K562 (cell line): ENCODE measurements around the gene SFXN3. TPM values are rescaled to one million over a fixed set of nuclear protein-coding genes. Genes with fewer than 3 reads are reported as not detected.

Experiments used
- ATAC-seq: fragments of 200-7000 bp; cut with Tn5 transposase; 3 replicates; pipeline ENCODE4 v1.9.1; 2020; ENCODE audit warnings: moderate library complexity
- BruUV-seq: library from RNA; stranded (reverse); fragments of 400-500 nt; replicated peaks from 2 replicates; lab custom pipeline; 2021; lab: Mats Ljungman, UMichigan
- CTCF ChIA-PET: fragments of 300-600 bp; formaldehyde crosslinking; extraction: SDS; loops from one replicate; lab custom pipeline; 2021; ENCODE audit warnings: low intra/inter-chr PET ratio; lab: Yijun Ruan, JAX
- POLR2A ChIA-PET: fragments of 300-600, 350-650 bp; sonication (Branson Sonifier 250); formaldehyde crosslinking; extraction: SDS; loops from one replicate; lab custom pipeline; 2021; ENCODE audit warnings: antibody characterized with exemption, inconsistent platforms; lab: Yijun Ruan, JAX
- DNase-seq, 4 experiments: peaks; one replicate each; pipeline versions ENCODE4 v3.0.0 to v3.0.0-alpha.2; 2011 to 2018; ENCODE audit warnings: low spot score in 3 of 4, mixed read lengths in 3 of 4; ENCODE audit errors: extremely low read depth in 1 of 4
- FAIRE-seq: peaks from 2 replicates; lab custom pipeline; 2011; peaks lifted over from hg19 to GRCh38; lab: Jason Lieb, UNC
- H2AFZ ChIP-seq: 2 replicates; pipeline ENCODE4 v1.6.0; 2011; ENCODE audit warnings: low read depth, low read length, control low read depth, inconsistent platforms
- H3K27ac ChIP-seq: fragments of 200-600 bp; 3 replicates; pipeline ENCODE4 v1.8.0; 2011; ENCODE audit warnings: low read depth, mild to moderate bottlenecking, control low read depth, inconsistent platforms, low read length, moderate library complexity, mixed read lengths; ENCODE audit errors: extremely low read depth
- H3K27me3 ChIP-seq, 2 experiments: fragments of 300-600 bp in 1 of 2; 2 replicates in 1 of 2; 3 replicates in 1 of 2; pipeline versions ENCODE4 v1.6.0 to v1.8.0; 2011; ENCODE audit warnings: inconsistent platforms in 2 of 2, low read length in 2 of 2, mild to moderate bottlenecking in 1 of 2, mixed read lengths in 1 of 2, moderate library complexity in 1 of 2; ENCODE audit not compliant: control insufficient read depth in 2 of 2, insufficient read depth in 2 of 2
- H3K36me3 ChIP-seq: fragments of 300-600 bp; 3 replicates; pipeline ENCODE4 v1.8.0; 2011; ENCODE audit warnings: mild to moderate bottlenecking, low read length, inconsistent platforms; ENCODE audit not compliant: control insufficient read depth, insufficient read depth
- H3K4me1 ChIP-seq, 2 experiments: fragments of 200-600 bp in 1 of 2; replicated peaks in 1 of 2; 2 replicates in 1 of 2; 3 replicates in 1 of 2; pipeline versions ENCODE4 v1.5.1 to v1.8.0; 2011; ENCODE audit warnings: inconsistent platforms in 2 of 2, low read length in 2 of 2, mild to moderate bottlenecking in 1 of 2, mixed read lengths in 1 of 2, moderate library complexity in 1 of 2; ENCODE audit not compliant: control insufficient read depth in 2 of 2, insufficient read depth in 2 of 2
- H3K4me2 ChIP-seq: 2 replicates; pipeline ENCODE4 v1.6.1; 2011; ENCODE audit warnings: low read length, control low read depth, inconsistent platforms, mixed read lengths; ENCODE audit not compliant: insufficient read depth
- H3K4me3 ChIP-seq: fragments of 200-600 bp; sonication (generic), shearing (Covaris generic); 2 replicates; pipeline ENCODE4 v1.5.1; 2016; ENCODE audit warnings: control low read depth, inconsistent platforms
- H3K79me2 ChIP-seq: fragments of 200-600 bp; 3 replicates; pipeline ENCODE4 v1.8.0; 2011; ENCODE audit warnings: low read length, inconsistent platforms; ENCODE audit not compliant: control insufficient read depth, insufficient read depth
- H3K9ac ChIP-seq, 2 experiments: 2 replicates each; pipeline versions ENCODE4 v1.6.0 to v1.6.1; 2011; ENCODE audit warnings: low read depth in 2 of 2, low read length in 2 of 2, control low read depth in 1 of 2, inconsistent platforms in 1 of 2, mild to moderate bottlenecking in 1 of 2, mixed read lengths in 1 of 2; ENCODE audit not compliant: insufficient read depth in 1 of 2
- H3K9me1 ChIP-seq: one replicate; pipeline ENCODE4 v1.6.0; 2011; ENCODE audit warnings: inconsistent platforms, mild to moderate bottlenecking, low read length, moderate library complexity; ENCODE audit not compliant: control insufficient read depth, insufficient read depth
- H3K9me3 ChIP-seq: replicated peaks from 2 replicates; pipeline ENCODE4 v1.5.1; 2011; ENCODE audit warnings: low read depth, low read length, inconsistent platforms; ENCODE audit not compliant: control insufficient read depth, insufficient read depth
- H4K20me1 ChIP-seq: replicated peaks from 2 replicates; pipeline ENCODE4 v1.6.1; 2011; ENCODE audit warnings: low read length, inconsistent platforms, mixed read lengths; ENCODE audit not compliant: control insufficient read depth, insufficient read depth
- CCAR2 ChIP-seq: fragments of 200-400 bp; formaldehyde crosslinking; IDR thresholded peaks from 2 replicates; pipeline ENCODE4 v1.6.1; 2017; ENCODE audit warnings: mild to moderate bottlenecking, low read depth, low read length
- CXXC5 ChIP-seq: fragments of 250-450 bp; sonication (Bioruptor Pico); IDR thresholded peaks from 2 replicates; pipeline ENCODE4 v1.8.0; 2022; ENCODE audit warnings: inconsistent platforms, mild to moderate bottlenecking, moderate library complexity
- FOXA3 ChIP-seq, 2 experiments: fragments of 450-650 bp in 1 of 2; sonication (generic) in 1 of 2; formaldehyde crosslinking; IDR thresholded peaks in 1 of 2; conservative IDR thresholded peaks in 1 of 2; 2 replicates each; pipeline versions ENCODE4 v1.4.0 to v1.8.0; 2020 to 2022; ENCODE audit warnings: mild to moderate bottlenecking in 2 of 2, missing genetic modification reagents in 1 of 2
- MCM5 ChIP-seq: fragments of 450-650 bp; IDR thresholded peaks from 2 replicates; pipeline ENCODE4 v1.6.1; 2016; ENCODE audit warnings: low read depth
- RUNX1 ChIP-seq: sonication (generic); IDR thresholded peaks from 2 replicates; pipeline ENCODE4 v1.6.1; 2016; ENCODE audit warnings: antibody characterized with exemption, low read depth
- SMAD1 ChIP-seq: fragments of 150-350 bp; IDR thresholded peaks from 2 replicates; pipeline ENCODE4 v1.6.1; 2014; ENCODE audit warnings: low read length, low read depth; ENCODE audit not compliant: partially characterized antibody
- STAT5B ChIP-seq: fragments of 250-450 bp; sonication (Bioruptor Pico); IDR thresholded peaks from 2 replicates; pipeline ENCODE4 v1.8.0; 2021; ENCODE audit warnings: mild to moderate bottlenecking, inconsistent platforms
- TAF7 ChIP-seq: fragments of 450-650 bp; IDR thresholded peaks from 2 replicates; pipeline ENCODE4 v1.6.1; 2016; ENCODE audit warnings: missing genetic modification characterization, missing compliant biosample characterization
- WGBS: fragments of 100-300 bp; shearing (Covaris generic); methylation state at CpG from one replicate; pipeline ENCODE4 v1.1.6; 2016; ENCODE audit warnings: low coverage, mixed read lengths; ENCODE audit not compliant: insufficient coverage; ENCODE audit errors: missing lambda C conversion rate; 5-methylcytosine and 5-hydroxymethylcytosine counted together
- in situ Hi-C: fragments of 300-500 bp; cut with MboI; formaldehyde crosslinking; loops from 4 replicates; pipeline ENCODE4 v1.15.0; 2018; ENCODE audit warnings: inconsistent platforms, mixed read lengths
- intact Hi-C: fragments of 100-400 bp; cut with micrococcal nuclease; formaldehyde crosslinking; loops from 2 replicates; pipeline ENCODE4 v1.14.2; 2022
- polyA plus RNA-seq, 8 experiments: library from polyadenylated mRNA; depleted of rRNA in 4 of 8; stranded (reverse) in 5 of 8; unstranded in 3 of 8; fragments of >200 nt; fragmentation: Nextera tagmentation in 2 of 8; fragmentation: Illumina TruSeq in 1 of 8; extraction: Ambion mirVana in 2 of 8; extraction: Trizol in 1 of 8; gene quantifications; 2 replicates each; pipeline versions ENCODE4 v1.2.1 to v1.2.3, GENCODE V29; 2011 to 2014; ENCODE audit warnings: inconsistent platforms in 1 of 8, missing spikeins in 1 of 8
- total RNA-seq, 7 experiments: library from RNA; depleted of rRNA in 6 of 7; stranded (reverse); fragments of >200 nt in 6 of 7; fragmentation: Illumina TruSeq in 2 of 7; extraction: Trizol in 2 of 7; gene quantifications; 2 replicates each; pipeline versions ENCODE4 v1.2.1 to v1.2.3, GENCODE V29; 2011 to 2021; ENCODE audit warnings: low replicate concordance in 1 of 7

SFXN3 gene
- total and polyA plus RNA-seq, 9 of the 15 experiments (the other 6 are each of a cell fraction or from before 2014, with no cell fraction given) = 0.24 to 4.6 (median 0.86) TPM

DNA sequence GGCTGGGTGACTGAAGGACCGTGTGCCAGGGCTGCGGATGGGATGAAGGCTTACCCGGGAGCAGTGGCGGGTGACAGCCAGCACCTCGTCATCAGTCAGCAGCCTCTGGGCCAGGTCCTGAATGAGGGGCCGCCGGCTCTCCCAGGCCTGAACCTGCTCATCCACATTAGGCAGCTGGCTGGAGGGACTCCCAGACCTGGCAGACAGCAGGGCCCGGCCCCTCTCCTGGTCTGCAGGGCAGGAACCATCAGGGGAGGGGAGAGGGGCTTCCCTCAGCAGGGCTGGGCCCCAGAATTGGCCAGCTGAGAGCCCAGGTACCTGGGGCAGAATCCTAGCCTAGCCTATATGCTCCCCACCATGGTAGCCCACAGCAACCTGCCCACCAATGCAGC lies 15.5 kb upstream of the SFXN3 start:
- intact Hi-C loops = loop anchor here (2.0 to 10.0 kb wide), 2 partner anchors 49 to 137 kb away; partner anchors contain the start of gene KAZALD1
- ATAC-seq = no peak
- Histone ChIP-seq H3K9me1 (no peaks in the 10 kb centered on the region), H3K27ac (no peak overlapping the region), H4K20me1 (no peaks in the 10 kb centered on the region), H3K27me3 (no peaks in the 10 kb centered on the region), H3K9ac (0 out of 4 replicates have a peak overlapping the region, but pooled peaks of 1 of the 2 experiments have one; percentile 9), H3K4me2 (no peak overlapping the region), H3K4me1 (peaks cover 14 to 32% of the 10 kb centered on the region in 2 experiments; a peak in 4 of 5 replicates), H2AFZ (no peak overlapping the region), H3K79me2 (no peaks in the 10 kb centered on the region), H3K4me3 (no peak overlapping the region), H3K9me3 (no peaks in the 10 kb centered on the region), H3K36me3 (no peaks in the 10 kb centered on the region)
- ChIA-PET POLR2A (interaction anchor here (0.6 kb wide), 1 partner anchor 11 kb away, joined by 3 read pairs; no protein-coding TSS in a partner anchor), CTCF (interaction anchor here (5.8 kb wide), 1 partner anchor 19 kb away, joined by 150 read pairs; the partner anchor contains the start of gene LZTS2)
- TF ChIP-seq TAF7 = no peak
- TF ChIP-seq FOXA3 (CRISPR knock-in tag; conservative IDR thresholded peaks at IDR 0.05 in 1 of 2, IDR thresholded peaks at IDR 0.05 in 1 of 2) = no peak
- TF ChIP-seq CXXC5 (CRISPR knock-in tag) = no peak
- no peak for TF ChIP-seq RUNX1
- TF ChIP-seq CCAR2 = no peak
- no peak for TF ChIP-seq MCM5
- TF ChIP-seq SMAD1 = no peak
- no peak for TF ChIP-seq STAT5B (CRISPR knock-in tag)
- 67% methylated on average over 5 of the region's 8 CpGs for WGBS
- no peak for FAIRE-seq
- DNase-seq = no peak
- no TSS peak for BruUV-seq
- in situ Hi-C loops = loop anchor here (10.0 kb wide), 1 partner anchor 461 kb away; no protein-coding TSS in a partner anchor
